ENCODE results near the gene RAB27A. TPM values are rescaled to one million over a fixed set of nuclear protein-coding genes. Genes with fewer than 3 reads are reported as not detected.
A peak's percentile ranks its signal among the peaks of the same experiment; 100 is the strongest.
"Not testable (repeated sequence)": the region's sequence is repeated elsewhere in the genome, so short reads cannot be mapped to it uniquely, and the experiment has no call there.

Gene RAB27A
- total RNA-seq, 5 donors from 2014 or later (not counting 1 experiment from before 2014, with no cell fraction given), result 29.7 to 47.2 (median 35.2) TPM

GRCh38 chr15:55320963-55321362, 31.4 kb upstream of the RAB27A start:
- Mint-ChIP-seq H3K27me3 (no peaks in the 10 kb centered on the region), H3K36me3 (peaks cover 23% of the 10 kb centered on the region), H3K9me3 (no peaks in the 10 kb centered on the region), H3K4me1 (peaks cover 49 to 57% (median 52%) of the 10 kb centered on the region in 3 donors), H3K27ac (no peak overlapping the region), H3K4me3 (no peak overlapping the region)
- ATAC-seq (replicated peaks in 1 of 4), result no peak
- DNase-seq, result no peak
- H3K27ac ChIP-seq (ENCODE audit: low read length), result no peak overlapping the region
- H3K9me3 ChIP-seq, result no peaks in the 10 kb centered on the region
- ChIA-PET POLR2A (no interaction called here), CTCF (no interaction called here)
- no CpG with 5 or more reads among the region's 1 CpG for WGBS (ENCODE audit: insufficient coverage)
- H3K27me3 ChIP-seq (replicated peaks in 1 of 2; ENCODE audit: control insufficient read depth in 2 of 2, extremely low read depth in 1 of 2, insufficient read depth in 2 of 2, low read length in 1 of 2), result no peaks in the 10 kb centered on the region
- peaks cover 9 to 16% of the 10 kb centered on the region in 2 experiments for H3K4me1 ChIP-seq (ENCODE audit: control insufficient read depth in 1 of 2, extremely low read depth in 1 of 2, insufficient read depth in 2 of 2, low read length in 2 of 2)
- no peak overlapping the region for H3K4me3 ChIP-seq (ENCODE audit: control insufficient read depth in 1 of 2, extremely low read depth in 1 of 2, low read length in 1 of 2)
- H3K36me3 ChIP-seq (ENCODE audit: control insufficient read depth in 2 of 2, extremely low read depth in 1 of 2, insufficient read depth in 1 of 2, low read length in 1 of 2), result peaks cover 0 to 5% of the 10 kb centered on the region in 2 donors

- Histone ChIP-seq H3K27ac (ENCODE audit: low read length) (no peak overlapping the region), H3K4me3 (ENCODE audit: control insufficient read depth in 1 of 2, extremely low read depth in 1 of 2, low read length in 1 of 2) (peak overlapping the region in 1 of 2 donors; percentile 94), H3K36me3 (ENCODE audit: control insufficient read depth in 2 of 2, extremely low read depth in 1 of 2, insufficient read depth in 1 of 2, low read length in 1 of 2) (peaks cover 0 to 5% of the 10 kb centered on the region in 2 donors), H3K9me3 (no peaks in the 10 kb centered on the region), H3K27me3 (replicated peaks in 1 of 2; ENCODE audit: control insufficient read depth in 2 of 2, extremely low read depth in 1 of 2, insufficient read depth in 2 of 2, low read length in 1 of 2) (no peaks in the 10 kb centered on the region), H3K4me1 (ENCODE audit: control insufficient read depth in 1 of 2, extremely low read depth in 1 of 2, insufficient read depth in 2 of 2, low read length in 2 of 2) (peaks cover 9 to 16% of the 10 kb centered on the region in 2 experiments)
- ATAC-seq (replicated peaks in 1 of 4) (no peak), DNase-seq (no peak)
- Mint-ChIP-seq H3K27me3 (no peaks in the 10 kb centered on the region), H3K9me3 (no peaks in the 10 kb centered on the region), H3K36me3 (peaks cover 24% of the 10 kb centered on the region), H3K4me3 (peak overlapping the region; percentile 98 to 99 (median 98)), H3K27ac (peak overlapping the region in 1 of 2 donors; percentile 44), H3K4me1 (peaks cover 57 to 65% (median 59%) of the 10 kb centered on the region in 3 donors)
- WGBS (ENCODE audit: insufficient coverage), result no CpG with 5 or more reads among the region's 2 CpGs
- ChIA-PET POLR2A (no interaction called here), CTCF (interaction anchor here (1.1 to 1.7 kb wide), 2 partner anchors 88 to 102 kb away, joined by 5 to 7 read pairs; partner anchors contain the start of genes CCPG1 (in 1 of the 2) and PIERCE2 (in 1 of the 2))
Observed at GRCh38 chr15:55320238-55320550, 30.6 kb upstream of the RAB27A start.

- peak overlapping the region; percentile 91 to 94 for H3K4me3 ChIP-seq (ENCODE audit: control insufficient read depth in 1 of 2, extremely low read depth in 1 of 2, low read length in 1 of 2)
- Mint-ChIP-seq H3K27ac (peak overlapping the region; percentile 31 to 99), H3K9me3 (no peaks in the 10 kb centered on the region), H3K4me3 (peak overlapping the region; percentile 98 to 99 (median 98)), H3K4me1 (peaks cover 62 to 70% (median 64%) of the 10 kb centered on the region in 3 donors), H3K27me3 (no peaks in the 10 kb centered on the region), H3K36me3 (peaks cover 30% of the 10 kb centered on the region)
- CTCF ChIA-PET, result interaction anchor here (0.8 to 1.8 kb wide), 8 partner anchors 29 to 123 kb away, joined by 3 to 14 read pairs (median 4); partner anchors contain the start of genes CCPG1 (in 2 of the 2), PIERCE2 (in 2 of the 2) and RSL24D1 (in 1 of the 2)
- H3K4me1 ChIP-seq (ENCODE audit: control insufficient read depth in 1 of 2, extremely low read depth in 1 of 2, insufficient read depth in 2 of 2, low read length in 2 of 2), result peaks cover 9 to 16% of the 10 kb centered on the region in 2 experiments
- no peaks in the 10 kb centered on the region for H3K27me3 ChIP-seq (replicated peaks in 1 of 2; ENCODE audit: control insufficient read depth in 2 of 2, extremely low read depth in 1 of 2, insufficient read depth in 2 of 2, low read length in 1 of 2)
- peaks cover 0 to 5% of the 10 kb centered on the region in 2 donors for H3K36me3 ChIP-seq (ENCODE audit: control insufficient read depth in 2 of 2, extremely low read depth in 1 of 2, insufficient read depth in 1 of 2, low read length in 1 of 2)
- 57% methylated on average over 1 of the region's 4 CpGs for WGBS (ENCODE audit: insufficient coverage)
- H3K9me3 ChIP-seq, result no peaks in the 10 kb centered on the region
- POLR2A ChIA-PET, result interaction anchor here in 1 of 2 donors (1.0 to 1.7 kb wide), 3 partner anchors 52 to 123 kb away, joined by 4 to 10 read pairs (median 7); partner anchors contain the start of genes CCPG1, PIERCE2 and RSL24D1
- ATAC-seq (replicated peaks in 1 of 4) (no peak), DNase-seq (peak in 1 of 35 experiments; percentile 22)
- H3K27ac ChIP-seq (ENCODE audit: low read length), result peak overlapping the region; percentile 98
Observed at GRCh38 chr15:55319537-55320237, 30.1 kb upstream of the RAB27A start.

- WGBS (ENCODE audit: insufficient coverage), result under 1% methylated on average over 41 of the region's 49 CpGs
- peak within 1 kb of the TSS; percentile 98 to 99 (median 98) for H3K4me3 Mint-ChIP-seq
- H3K9me3 ChIP-seq, result no peaks in the 10 kb centered on the region
- ATAC-seq (replicated peaks in 1 of 4) (peak; percentile 90 to 93 (median 91)), DNase-seq (peak; percentile 57 to 85 (median 72))
- peaks cover 24% of the 10 kb centered on the region for H3K36me3 Mint-ChIP-seq
- POLR2A ChIA-PET, result interaction anchor here (0.5 to 1.7 kb wide), 6 partner anchors 52 to 122 kb away, joined by 3 to 10 read pairs (median 4); partner anchors contain the start of genes CCPG1 (in 1 of the 2), PIERCE2 (in 1 of the 2) and RSL24D1 (in 1 of the 2)
- H3K9me3 Mint-ChIP-seq, result no peaks in the 10 kb centered on the region
- peaks cover 66 to 72% (median 72%) of the 10 kb centered on the region in 3 donors for H3K4me1 Mint-ChIP-seq
- CTCF ChIA-PET, result interaction anchor here (0.6 to 1.8 kb wide), 12 partner anchors 14 to 172 kb away, joined by 3 to 14 read pairs (median 4); partner anchors contain the start of genes CCPG1 (in 2 of the 2), PIERCE2 (in 2 of the 2) and RSL24D1 (in 1 of the 2)
- no peaks in the 10 kb centered on the region for H3K27me3 Mint-ChIP-seq
- peak within 1 kb of the TSS; percentile 91 to 94 for H3K4me3 ChIP-seq (ENCODE audit: control insufficient read depth in 1 of 2, extremely low read depth in 1 of 2, low read length in 1 of 2)
- peak within 1 kb of the TSS; percentile 98 for H3K27ac ChIP-seq (ENCODE audit: low read length)
- H3K4me1 ChIP-seq (ENCODE audit: control insufficient read depth in 1 of 2, extremely low read depth in 1 of 2, insufficient read depth in 2 of 2, low read length in 2 of 2), result peaks cover 10 to 16% of the 10 kb centered on the region in 2 experiments
- peaks cover 0 to 2% of the 10 kb centered on the region in 2 donors for H3K36me3 ChIP-seq (ENCODE audit: control insufficient read depth in 2 of 2, extremely low read depth in 1 of 2, insufficient read depth in 1 of 2, low read length in 1 of 2)
- H3K27ac Mint-ChIP-seq, result peak within 1 kb of the TSS; percentile 98 to 99
- no peaks in the 10 kb centered on the region for H3K27me3 ChIP-seq (replicated peaks in 1 of 2; ENCODE audit: control insufficient read depth in 2 of 2, extremely low read depth in 1 of 2, insufficient read depth in 2 of 2, low read length in 1 of 2)
Observed at GRCh38 chr15:55318588-55319494, 29.2 kb upstream of the RAB27A start, which contains the start of the genes PIGB and PIGBOS1. PIGB (plus strand) TSS chr15:55319222; CDS start chr15:55319251, 29 bp downstream. PIGBOS1 (minus strand) TSS chr15:55319123; CDS start chr15:55317792, 1,331 bp downstream.

- H3K4me1 ChIP-seq (ENCODE audit: control insufficient read depth in 1 of 2, extremely low read depth in 1 of 2, insufficient read depth in 2 of 2, low read length in 2 of 2); H3K4me3 Mint-ChIP-seq; H3K36me3 ChIP-seq (ENCODE audit: control insufficient read depth in 2 of 2, extremely low read depth in 1 of 2, insufficient read depth in 1 of 2, low read length in 1 of 2); H3K4me1 Mint-ChIP-seq; H3K9me3 Mint-ChIP-seq; H3K27ac ChIP-seq (ENCODE audit: low read length); H3K27me3 ChIP-seq (replicated peaks in 1 of 2; ENCODE audit: control insufficient read depth in 2 of 2, extremely low read depth in 1 of 2, insufficient read depth in 2 of 2, low read length in 1 of 2); H3K27ac Mint-ChIP-seq; DNase-seq; POLR2A ChIA-PET; H3K9me3 ChIP-seq; ATAC-seq (replicated peaks in 1 of 4); H3K27me3 Mint-ChIP-seq; CTCF ChIA-PET; H3K4me3 ChIP-seq (ENCODE audit: control insufficient read depth in 1 of 2, extremely low read depth in 1 of 2, low read length in 1 of 2): not testable (repeated sequence)
- H3K36me3 Mint-ChIP-seq, result peaks cover 14% of the 10 kb centered on the region
- no CpG with 5 or more reads among the region's 32 CpGs for WGBS (ENCODE audit: insufficient coverage)
Observed at GRCh38 chr15:55302801-55303200, 13.2 kb upstream of the RAB27A start.

GRCh38 chr15:55297315-55297714, 7.7 kb upstream of the RAB27A start:
- no peaks in the 10 kb centered on the region for H3K27me3 Mint-ChIP-seq
- DNase-seq (no peak), ATAC-seq (replicated peaks in 1 of 4) (no peak)
- H3K4me3 ChIP-seq (ENCODE audit: control insufficient read depth in 1 of 2, extremely low read depth in 1 of 2, low read length in 1 of 2), result no peak overlapping the region
- CTCF ChIA-PET, result interaction anchor here (0.5 to 1.0 kb wide), 3 partner anchors 80 to 142 kb away, joined by 4 to 8 read pairs (median 4); no protein-coding TSS in a partner anchor
- H3K4me1 ChIP-seq (ENCODE audit: control insufficient read depth in 1 of 2, extremely low read depth in 1 of 2, insufficient read depth in 2 of 2, low read length in 2 of 2), result no peaks in the 10 kb centered on the region
- no peak overlapping the region for H3K4me3 Mint-ChIP-seq
- no peaks in the 10 kb centered on the region for H3K9me3 ChIP-seq
- H3K27me3 ChIP-seq (replicated peaks in 1 of 2; ENCODE audit: control insufficient read depth in 2 of 2, extremely low read depth in 1 of 2, insufficient read depth in 2 of 2, low read length in 1 of 2), result no peaks in the 10 kb centered on the region
- H3K9me3 Mint-ChIP-seq, result no peaks in the 10 kb centered on the region
- no peak overlapping the region for H3K27ac ChIP-seq (ENCODE audit: low read length)
- H3K36me3 ChIP-seq (ENCODE audit: control insufficient read depth in 2 of 2, extremely low read depth in 1 of 2, insufficient read depth in 1 of 2, low read length in 1 of 2), result no peaks in the 10 kb centered on the region
- no peaks in the 10 kb centered on the region for H3K4me1 Mint-ChIP-seq
- H3K27ac Mint-ChIP-seq, result no peak overlapping the region
- POLR2A ChIA-PET, result no interaction called here
- H3K36me3 Mint-ChIP-seq, result no peaks in the 10 kb centered on the region
